ENCODE results near the gene CHDH. TPM values are rescaled to one million over a fixed set of nuclear protein-coding genes. Genes with fewer than 3 reads are reported as not detected.

Gene CHDH
- total RNA-seq, 2 donors from 2014 or later = 1.1 TPM

DNA sequence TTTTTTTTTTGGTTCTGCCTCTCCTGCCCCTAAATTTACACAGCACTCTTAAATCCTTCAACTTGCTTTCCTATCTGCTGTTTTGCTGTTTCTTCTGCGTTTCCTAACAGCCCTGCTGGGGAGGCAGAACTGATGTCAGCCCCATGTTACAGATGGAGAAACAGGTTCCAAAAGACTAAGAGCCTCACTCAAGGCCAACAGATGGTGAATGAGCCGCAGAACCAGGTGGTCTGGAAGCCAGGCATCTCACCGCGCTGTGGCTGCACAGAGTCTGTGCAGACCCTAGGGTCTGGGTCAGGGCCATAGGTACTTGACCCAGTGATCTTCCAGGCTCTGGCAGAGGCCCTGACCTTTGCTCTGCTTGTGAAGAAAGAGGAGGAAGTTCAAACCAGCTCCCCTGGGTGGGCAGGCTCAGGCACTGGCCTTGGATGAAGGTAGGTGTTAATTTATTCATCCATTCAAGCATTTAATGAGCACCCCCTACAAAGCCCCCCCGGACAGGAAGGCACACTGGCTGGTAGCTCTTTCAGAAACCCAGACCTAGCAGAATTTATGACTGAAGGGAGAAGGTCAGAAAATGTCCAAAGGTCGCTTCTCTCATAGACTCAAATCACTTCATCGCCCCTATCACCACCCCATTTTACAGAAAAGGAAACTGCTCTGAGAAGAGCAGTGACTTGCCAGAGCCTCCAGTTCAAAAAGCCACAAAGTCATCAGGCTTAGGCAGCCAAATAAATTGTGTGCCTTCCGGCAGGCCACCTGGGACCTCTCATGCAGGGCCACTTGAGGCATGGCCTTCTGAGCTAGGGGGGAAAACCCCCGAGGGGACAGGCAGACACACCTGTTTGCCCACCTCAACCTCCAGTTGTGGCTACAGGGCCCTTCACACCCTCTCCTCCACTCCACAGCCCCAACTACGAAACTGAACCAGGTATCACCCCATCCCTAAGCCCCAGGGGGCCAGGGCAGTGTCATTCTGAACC lies 2.7 kb downstream of the CHDH start:
- H3K27ac Mint-ChIP-seq = no peak overlapping the region
- H3K27me3 Mint-ChIP-seq = peaks cover 22% of the 10 kb centered on the region
- H3K36me3 Mint-ChIP-seq (ENCODE audit: low read depth) = no peaks in the 10 kb centered on the region
- no peaks in the 10 kb centered on the region for H3K4me1 Mint-ChIP-seq
- ATAC-seq (replicated peaks) = no peak
- H3K4me3 Mint-ChIP-seq = peak overlapping the region; percentile 9
- no peaks in the 10 kb centered on the region for H3K9me3 Mint-ChIP-seq

- H3K27me3 Mint-ChIP-seq = peaks cover 21% of the 10 kb centered on the region
- H3K4me1 Mint-ChIP-seq = no peaks in the 10 kb centered on the region
- no peak for ATAC-seq (replicated peaks)
- no peaks in the 10 kb centered on the region for H3K9me3 Mint-ChIP-seq
- H3K4me3 Mint-ChIP-seq = no peak overlapping the region
- no peak overlapping the region for H3K27ac Mint-ChIP-seq
- H3K36me3 Mint-ChIP-seq (ENCODE audit: low read depth) = no peaks in the 10 kb centered on the region
These were observed 3.6 kb downstream of the CHDH start for GRCh38 chr3:53842436-53843194.

GRCh38 chr3:53841296-53841695 lies 4.9 kb downstream of the CHDH start:
- Mint-ChIP-seq H3K36me3 (ENCODE audit: low read depth) (no peaks in the 10 kb centered on the region), H3K27me3 (peaks cover 14% of the 10 kb centered on the region), H3K4me3 (no peak overlapping the region), H3K4me1 (no peaks in the 10 kb centered on the region), H3K27ac (no peak overlapping the region), H3K9me3 (no peaks in the 10 kb centered on the region)
- no peak for ATAC-seq (replicated peaks)

DNA sequence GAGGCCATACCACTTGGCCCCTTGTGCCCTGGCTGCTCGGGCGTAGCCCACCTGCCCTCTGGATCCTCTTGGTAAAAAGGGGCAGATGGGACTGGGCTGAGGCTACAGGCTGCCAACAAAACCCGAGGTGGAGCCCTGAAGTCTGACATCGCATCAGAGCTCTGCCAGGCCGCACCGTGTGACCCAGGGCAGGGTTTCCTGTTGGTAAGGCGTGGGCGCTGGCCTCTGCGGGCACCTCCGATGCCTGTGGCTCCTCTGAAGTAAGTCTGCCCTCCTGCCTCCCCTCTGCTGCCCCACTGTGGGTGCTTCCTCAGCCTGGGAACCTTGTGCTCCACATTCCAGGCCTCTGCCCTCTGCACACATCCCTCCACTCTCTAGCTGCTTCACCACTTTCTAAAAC lies 8.9 kb downstream of the CHDH start:
- H3K36me3 Mint-ChIP-seq (ENCODE audit: low read depth) = no peaks in the 10 kb centered on the region
- no peaks in the 10 kb centered on the region for H3K4me1 Mint-ChIP-seq
- peak; percentile 54 for ATAC-seq (replicated peaks)
- H3K4me3 Mint-ChIP-seq = no peak overlapping the region
- H3K27me3 Mint-ChIP-seq = no peaks in the 10 kb centered on the region
- no peaks in the 10 kb centered on the region for H3K9me3 Mint-ChIP-seq
- H3K27ac Mint-ChIP-seq = no peak overlapping the region

- H3K27ac Mint-ChIP-seq = no peak overlapping the region
- H3K9me3 Mint-ChIP-seq = no peaks in the 10 kb centered on the region
- no peak overlapping the region for H3K4me3 Mint-ChIP-seq
- no peaks in the 10 kb centered on the region for H3K4me1 Mint-ChIP-seq
- no peaks in the 10 kb centered on the region for H3K27me3 Mint-ChIP-seq
- no peaks in the 10 kb centered on the region for H3K36me3 Mint-ChIP-seq (ENCODE audit: low read depth)
- ATAC-seq (replicated peaks) = no peak
These were observed 9.9 kb downstream of the CHDH start for GRCh38 chr3:53836084-53836872.

DNA sequence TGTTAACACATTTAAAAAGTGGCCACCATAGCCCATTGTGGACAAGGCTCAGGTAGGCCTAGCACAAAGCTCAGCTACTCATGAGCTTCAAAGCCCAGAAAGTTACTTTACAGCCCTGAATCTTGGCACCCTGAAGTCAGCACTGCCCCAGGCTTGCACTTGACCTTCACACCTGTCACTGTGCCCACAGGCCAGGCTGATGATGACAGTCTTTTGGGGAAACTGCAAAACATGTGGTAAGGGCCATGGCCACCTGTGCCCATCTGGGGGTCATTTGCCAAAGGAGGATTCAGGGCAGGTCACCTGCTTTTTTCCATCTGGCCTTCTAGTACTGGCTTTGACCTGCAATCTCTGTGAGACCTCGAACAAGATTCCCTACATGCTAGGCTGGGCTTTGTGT lies 11.0 kb downstream of the CHDH start:
- Mint-ChIP-seq H3K27ac (no peak overlapping the region), H3K9me3 (no peaks in the 10 kb centered on the region), H3K4me3 (no peak overlapping the region), H3K36me3 (ENCODE audit: low read depth) (no peaks in the 10 kb centered on the region), H3K4me1 (no peaks in the 10 kb centered on the region), H3K27me3 (no peaks in the 10 kb centered on the region)
- no peak for ATAC-seq (replicated peaks)

DNA sequence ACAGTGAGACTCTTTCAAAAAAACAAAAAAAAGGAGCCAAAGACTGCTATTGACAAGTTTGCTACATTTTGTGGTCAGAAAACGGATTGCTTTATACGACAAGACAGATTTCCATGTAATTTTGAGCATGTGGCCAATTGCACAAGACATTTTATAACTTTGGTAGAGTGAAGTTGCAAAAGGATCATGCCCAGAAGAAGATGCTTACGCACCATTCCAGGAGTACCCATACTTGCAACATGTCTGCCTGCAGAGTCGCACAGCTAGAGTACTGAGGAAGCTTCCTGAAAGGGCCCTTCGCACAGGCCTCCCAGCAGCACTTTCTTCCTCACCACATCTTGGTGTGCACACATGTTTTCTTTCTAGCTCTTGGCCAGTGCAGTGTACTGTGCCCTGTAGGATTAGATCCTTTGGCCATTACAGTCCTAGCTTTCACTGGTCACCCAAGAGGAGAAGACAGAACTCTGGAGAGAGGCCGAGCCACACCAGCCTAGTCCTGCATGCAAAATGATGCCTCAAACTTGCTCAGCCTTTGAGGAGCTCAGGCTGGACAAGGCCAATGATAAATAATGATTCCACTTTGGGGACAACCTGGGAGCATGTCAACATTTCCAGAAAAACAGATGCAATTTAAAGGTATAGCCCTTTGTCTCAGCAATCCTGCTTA lies 11.7 kb downstream of the CHDH start:
- Mint-ChIP-seq H3K4me1 (no peaks in the 10 kb centered on the region), H3K27me3 (no peaks in the 10 kb centered on the region), H3K4me3 (no peak overlapping the region), H3K36me3 (ENCODE audit: low read depth) (no peaks in the 10 kb centered on the region), H3K27ac (no peak overlapping the region), H3K9me3 (no peaks in the 10 kb centered on the region)
- no peak for ATAC-seq (replicated peaks)

DNA sequence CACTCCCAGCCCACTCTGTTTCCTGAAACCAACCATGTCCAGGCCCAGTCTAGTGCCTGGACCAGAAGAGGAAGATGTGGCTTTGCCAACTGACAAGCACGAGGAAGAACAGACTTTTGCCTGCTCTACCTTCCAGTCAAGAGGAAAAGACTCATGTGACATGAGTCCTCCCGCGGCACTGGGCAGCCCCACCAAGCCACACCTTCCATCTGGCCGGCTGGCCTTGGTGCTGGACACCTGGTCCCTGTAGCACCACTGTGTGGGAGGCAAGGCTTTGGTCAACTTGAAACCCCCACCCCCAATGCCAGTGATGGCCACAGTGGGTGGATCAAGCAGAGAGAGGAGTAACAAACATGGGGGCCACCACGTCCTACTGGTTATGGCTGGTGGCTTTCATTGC lies 12.5 kb downstream of the CHDH start:
- Mint-ChIP-seq H3K4me3 (no peak overlapping the region), H3K4me1 (no peaks in the 10 kb centered on the region), H3K27me3 (no peaks in the 10 kb centered on the region), H3K36me3 (ENCODE audit: low read depth) (no peaks in the 10 kb centered on the region), H3K9me3 (no peaks in the 10 kb centered on the region), H3K27ac (no peak overlapping the region)
- ATAC-seq (replicated peaks) = no peak

DNA sequence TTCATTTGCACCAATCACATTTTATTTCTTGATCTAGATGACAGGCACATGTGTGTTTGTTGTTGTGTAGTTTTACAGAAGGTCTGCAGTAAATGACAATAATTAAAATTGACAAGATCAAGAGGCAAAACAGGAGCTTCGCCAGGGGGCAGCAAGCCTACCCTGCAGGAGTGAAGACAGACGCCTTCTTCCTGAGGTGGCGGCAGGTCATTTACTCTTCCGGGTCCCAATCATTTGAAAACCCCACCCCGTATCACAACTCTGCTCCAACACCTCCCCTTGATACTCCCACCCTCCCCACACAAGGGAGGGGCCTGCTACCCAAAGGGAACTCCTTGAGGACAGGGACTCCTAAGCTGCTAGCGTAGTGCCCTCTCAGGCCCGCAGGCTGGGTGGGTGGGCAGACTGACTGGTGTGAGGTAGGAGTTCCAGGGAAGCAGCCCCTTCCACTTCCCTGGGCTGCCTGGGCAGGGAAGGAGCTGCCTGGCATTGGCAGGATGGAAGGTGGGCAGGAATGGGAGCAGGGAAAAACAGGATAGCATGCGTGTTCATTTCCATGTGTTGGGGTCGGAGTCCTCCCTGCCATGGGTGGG lies 13.1 kb downstream of the CHDH start:
- Mint-ChIP-seq H3K4me3 (no peak overlapping the region), H3K4me1 (no peaks in the 10 kb centered on the region), H3K27me3 (no peaks in the 10 kb centered on the region), H3K9me3 (no peaks in the 10 kb centered on the region), H3K27ac (no peak overlapping the region), H3K36me3 (ENCODE audit: low read depth) (no peaks in the 10 kb centered on the region)
- no peak for ATAC-seq (replicated peaks)

GRCh38 chr3:53830944-53831343 lies 15.3 kb downstream of the CHDH start:
- Mint-ChIP-seq H3K4me3 (no peak overlapping the region), H3K36me3 (ENCODE audit: low read depth) (no peaks in the 10 kb centered on the region), H3K27me3 (no peaks in the 10 kb centered on the region), H3K27ac (no peak overlapping the region), H3K9me3 (no peaks in the 10 kb centered on the region), H3K4me1 (no peaks in the 10 kb centered on the region)
- no peak for ATAC-seq (replicated peaks)

DNA sequence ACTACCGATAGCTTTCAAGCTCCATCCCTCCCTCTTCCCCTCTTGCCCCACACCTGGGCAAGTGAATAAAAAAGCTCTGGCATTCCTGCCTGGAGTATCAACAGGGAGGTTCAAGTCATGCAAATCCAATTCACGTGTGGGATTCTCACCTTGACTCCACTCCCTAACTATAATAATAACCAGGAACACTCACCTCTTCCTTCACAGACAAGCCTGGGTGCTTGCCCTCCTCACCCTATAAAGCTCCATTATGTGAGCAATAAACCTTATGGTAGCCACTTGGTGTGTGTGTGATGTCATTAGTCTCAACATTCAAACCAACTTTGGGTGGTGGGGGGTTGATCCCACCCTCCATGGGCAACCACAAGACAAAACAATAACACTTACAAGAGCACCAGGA lies 16.6 kb downstream of the CHDH start:
- Mint-ChIP-seq H3K27ac (no peak overlapping the region), H3K4me3 (no peak overlapping the region), H3K4me1 (no peaks in the 10 kb centered on the region), H3K9me3 (no peaks in the 10 kb centered on the region), H3K27me3 (no peaks in the 10 kb centered on the region), H3K36me3 (ENCODE audit: low read depth) (no peaks in the 10 kb centered on the region)
- ATAC-seq (replicated peaks) = no peak

GRCh38 chr3:53828581-53828980 lies 17.6 kb downstream of the CHDH start:
- H3K27ac Mint-ChIP-seq = no peak overlapping the region
- H3K4me1 Mint-ChIP-seq = no peaks in the 10 kb centered on the region
- no peaks in the 10 kb centered on the region for H3K9me3 Mint-ChIP-seq
- ATAC-seq (replicated peaks) = no peak
- H3K27me3 Mint-ChIP-seq = no peaks in the 10 kb centered on the region
- no peaks in the 10 kb centered on the region for H3K36me3 Mint-ChIP-seq (ENCODE audit: low read depth)
- no peak overlapping the region for H3K4me3 Mint-ChIP-seq

- no peak for ATAC-seq (replicated peaks)
- Mint-ChIP-seq H3K9me3 (no peaks in the 10 kb centered on the region), H3K36me3 (ENCODE audit: low read depth) (no peaks in the 10 kb centered on the region), H3K4me3 (no peak overlapping the region), H3K4me1 (no peaks in the 10 kb centered on the region), H3K27ac (no peak overlapping the region), H3K27me3 (no peaks in the 10 kb centered on the region)
These were observed 20.2 kb downstream of the CHDH start for GRCh38 chr3:53826048-53826447.

GRCh38 chr3:53824795-53825194 lies 21.4 kb downstream of the CHDH start:
- ATAC-seq (replicated peaks) = no peak
- Mint-ChIP-seq H3K36me3 (ENCODE audit: low read depth) (no peaks in the 10 kb centered on the region), H3K27ac (no peak overlapping the region), H3K4me1 (no peaks in the 10 kb centered on the region), H3K9me3 (no peaks in the 10 kb centered on the region), H3K27me3 (no peaks in the 10 kb centered on the region), H3K4me3 (no peak overlapping the region)

Measured in activated T-helper 17 cell treated with anti-CD3 and anti-CD28 coated beads, Interleukin-2, amount 50 U/mL, for 72 hours (primary cell).